ENCODE results near the gene ZBTB6. TPM values are rescaled to one million over a fixed set of nuclear protein-coding genes. Genes with fewer than 3 reads are reported as not detected.
A peak's percentile ranks its signal among the peaks of the same experiment; 100 is the strongest.

ZBTB6 gene
- total and polyA plus RNA-seq, 9 of the 15 experiments (the other 6 are each of a cell fraction or from before 2014, with no cell fraction given), result 1.4 to 7.2 (median 5.3) TPM

- CTCF ChIA-PET (ENCODE audit: low intra/inter-chr PET ratio), result no interaction called here
- ATAC-seq (no peak), DNase-seq (ENCODE audit: extremely low read depth in 1 of 4, low spot score in 3 of 4) (no peak), FAIRE-seq (no peak)
- Histone ChIP-seq H3K27ac (ENCODE audit: extremely low read depth, low read depth, low read length) (no peak overlapping the region), H3K9me3 (replicated peaks; ENCODE audit: control insufficient read depth, insufficient read depth, low read depth, low read length) (no peaks in the 10 kb centered on the region), H3K4me1 (replicated peaks in 1 of 2; ENCODE audit: control insufficient read depth in 2 of 2, insufficient read depth in 2 of 2, low read length in 2 of 2) (no peaks in the 10 kb centered on the region), H3K36me3 (ENCODE audit: control insufficient read depth, insufficient read depth, low read length) (peaks cover 37% of the 10 kb centered on the region), H3K4me3 (no peak overlapping the region), H3K9ac (ENCODE audit: insufficient read depth in 1 of 2, low read depth in 2 of 2, low read length in 2 of 2) (no peak overlapping the region), H3K4me2 (ENCODE audit: insufficient read depth, low read length) (no peak overlapping the region), H4K20me1 (replicated peaks; ENCODE audit: control insufficient read depth, insufficient read depth, low read length) (no peaks in the 10 kb centered on the region), H3K27me3 (ENCODE audit: control insufficient read depth in 2 of 2, insufficient read depth in 2 of 2, low read length in 2 of 2) (no peaks in the 10 kb centered on the region), H3K9me1 (ENCODE audit: control insufficient read depth, insufficient read depth, low read length) (no peaks in the 10 kb centered on the region), H2AFZ (ENCODE audit: low read depth, low read length) (no peak overlapping the region), H3K79me2 (ENCODE audit: control insufficient read depth, insufficient read depth, low read length) (no peaks in the 10 kb centered on the region)
- no CpG with 5 or more reads among the region's 5 CpGs for WGBS (ENCODE audit: insufficient coverage, low coverage, missing lambda C conversion rate)
- BruUV-seq (replicated peaks), result no TSS peak
- in situ Hi-C loops (cut with MboI), result no loop called here
- intact Hi-C loops (cut with micrococcal nuclease), result no loop called here
- TF ChIP-seq HNRNPK (IDR thresholded peaks at IDR 0.05; ENCODE audit: low read depth, low read length, poor library complexity, severe bottlenecking) (peak; percentile 62), LARP7 (IDR thresholded peaks at IDR 0.05) (no peak)
- POLR2A ChIA-PET, result interaction anchor here (1.7 kb wide), 1 partner anchor 11 kb away, joined by 5 read pairs; no protein-coding TSS in a partner anchor
Observed at GRCh38 chr9:122866079-122866478, 47.0 kb downstream of the ZBTB6 start.

GRCh38 chr9:122865300-122865699 lies 47.8 kb downstream of the ZBTB6 start:
- no peak overlapping the region for H2AFZ ChIP-seq (ENCODE audit: low read depth, low read length)
- no peaks in the 10 kb centered on the region for H3K9me3 ChIP-seq (replicated peaks; ENCODE audit: control insufficient read depth, insufficient read depth, low read depth, low read length)
- no peak for TF ChIP-seq THRA (IDR thresholded peaks at IDR 0.05)
- no peak for TF ChIP-seq AFF1 (IDR thresholded peaks at IDR 0.05; ENCODE audit: low read depth in 1 of 2, partially characterized antibody in 2 of 2)
- TF ChIP-seq SMARCC2 (IDR thresholded peaks at IDR 0.05; ENCODE audit: low read depth), result no peak
- H3K36me3 ChIP-seq (ENCODE audit: control insufficient read depth, insufficient read depth, low read length), result peaks cover 29% of the 10 kb centered on the region
- H3K79me2 ChIP-seq (ENCODE audit: control insufficient read depth, insufficient read depth, low read length), result no peaks in the 10 kb centered on the region
- no peak overlapping the region for H3K4me3 ChIP-seq
- intact Hi-C loops (cut with micrococcal nuclease), result no loop called here
- H3K27me3 ChIP-seq (ENCODE audit: control insufficient read depth in 2 of 2, insufficient read depth in 2 of 2, low read length in 2 of 2), result no peaks in the 10 kb centered on the region
- no TSS peak for BruUV-seq (replicated peaks)
- no peaks in the 10 kb centered on the region for H4K20me1 ChIP-seq (replicated peaks; ENCODE audit: control insufficient read depth, insufficient read depth, low read length)
- no peaks in the 10 kb centered on the region for H3K9me1 ChIP-seq (ENCODE audit: control insufficient read depth, insufficient read depth, low read length)
- ATAC-seq (no peak), FAIRE-seq (no peak), DNase-seq (ENCODE audit: extremely low read depth in 1 of 4, low spot score in 3 of 4) (no peak)
- POLR2A ChIA-PET, result interaction anchor here (1.7 kb wide), 1 partner anchor 12 kb away, joined by 5 read pairs; no protein-coding TSS in a partner anchor
- CTCF ChIA-PET (ENCODE audit: low intra/inter-chr PET ratio), result no interaction called here
- H3K4me2 ChIP-seq (ENCODE audit: insufficient read depth, low read length), result no peak overlapping the region
- no peak overlapping the region for H3K27ac ChIP-seq (ENCODE audit: extremely low read depth, low read depth, low read length)
- H3K4me1 ChIP-seq (replicated peaks in 1 of 2; ENCODE audit: control insufficient read depth in 2 of 2, insufficient read depth in 2 of 2, low read length in 2 of 2), result no peaks in the 10 kb centered on the region
- H3K9ac ChIP-seq (ENCODE audit: insufficient read depth in 1 of 2, low read depth in 2 of 2, low read length in 2 of 2), result no peak overlapping the region
- WGBS (ENCODE audit: insufficient coverage, low coverage, missing lambda C conversion rate), result 81% methylated on average over 7 of the region's 7 CpGs
- in situ Hi-C loops (cut with MboI), result no loop called here
